ENCODE data around the gene RBM5.

GRCh38 chr3:50168388-50168787 is 79.7 kb downstream of the RBM5 start:
- TF ChIP-seq, protein P1, sequence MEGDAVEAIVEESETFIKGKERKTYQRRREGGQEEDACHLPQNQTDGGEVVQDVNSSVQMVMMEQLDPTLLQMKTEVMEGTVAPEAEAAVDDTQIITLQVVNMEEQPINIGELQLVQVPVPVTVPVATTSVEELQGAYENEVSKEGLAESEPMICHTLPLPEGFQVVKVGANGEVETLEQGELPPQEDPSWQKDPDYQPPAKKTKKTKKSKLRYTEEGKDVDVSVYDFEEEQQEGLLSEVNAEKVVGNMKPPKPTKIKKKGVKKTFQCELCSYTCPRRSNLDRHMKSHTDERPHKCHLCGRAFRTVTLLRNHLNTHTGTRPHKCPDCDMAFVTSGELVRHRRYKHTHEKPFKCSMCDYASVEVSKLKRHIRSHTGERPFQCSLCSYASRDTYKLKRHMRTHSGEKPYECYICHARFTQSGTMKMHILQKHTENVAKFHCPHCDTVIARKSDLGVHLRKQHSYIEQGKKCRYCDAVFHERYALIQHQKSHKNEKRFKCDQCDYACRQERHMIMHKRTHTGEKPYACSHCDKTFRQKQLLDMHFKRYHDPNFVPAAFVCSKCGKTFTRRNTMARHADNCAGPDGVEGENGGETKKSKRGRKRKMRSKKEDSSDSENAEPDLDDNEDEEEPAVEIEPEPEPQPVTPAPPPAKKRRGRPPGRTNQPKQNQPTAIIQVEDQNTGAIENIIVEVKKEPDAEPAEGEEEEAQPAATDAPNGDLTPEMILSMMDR (IDR thresholded peaks at IDR 0.05; ENCODE audit: insufficient read depth, low read length, poor library complexity, severe bottlenecking) = no peak
- no peak for TF ChIP-seq EZH2phosphoT487 (conservative IDR thresholded peaks at IDR 0.05; ENCODE audit: low read length)

All from SU-DHL-6 (cell line).